ENCODE measurements around the gene CCR5AS.

The CCR5AS gene

GRCh38 chr3:46419816-46420215 lies 12.9 kb upstream of the CCR5AS start (continued):
- TF ChIP-seq CHD7 (IDR thresholded peaks at IDR 0.05; ENCODE audit: insufficient replicate concordance, low read length) = no peak
- TF ChIP-seq EZH2 (IDR thresholded peaks at IDR 0.05; ENCODE audit: low read depth, low read length, severe bottlenecking) = no peak
- no peak for TF ChIP-seq SIRT6 (IDR thresholded peaks at IDR 0.05; ENCODE audit: low read length)
- no peak for TF ChIP-seq RBBP5 (IDR thresholded peaks at IDR 0.05; ENCODE audit: borderline replicate concordance, low read depth, low read length)
